Endothelial cell of umbilical vein (primary cell): ENCODE measurements around the gene FBL. TPM values are rescaled to one million over a fixed set of nuclear protein-coding genes. Genes with fewer than 3 reads are reported as not detected.

Experiments
- BruUV-seq: library from RNA; stranded (reverse); fragments of 400-500 nt; replicated peaks from 2 replicates; lab custom pipeline; 2021; lab: Mats Ljungman, UMichigan
- CTCF ChIA-PET: fragments of 300-600, 350-600 bp; sonication (Branson Sonifier 250); formaldehyde crosslinking; loops from one replicate; lab custom pipeline; 2021; ENCODE audit warnings: antibody characterized with exemption, inconsistent platforms; lab: Charles Lee
- POLR2A ChIA-PET: fragments of 300-600, 350-600 bp; sonication (Branson Sonifier 250); formaldehyde crosslinking; loops from one replicate; lab custom pipeline; 2021; ENCODE audit warnings: antibody characterized with exemption, inconsistent platforms; lab: Charles Lee
- DNase-seq: peaks from one replicate; pipeline ENCODE4 v3.0.0-alpha.2; 2011; ENCODE audit warnings: low read depth, low spot score
- FAIRE-seq: peaks from 2 replicates; lab custom pipeline; 2011; peaks lifted over from hg19 to GRCh38; lab: Jason Lieb, UNC
- H2AFZ ChIP-seq: 2 replicates; pipeline ENCODE4 v1.6.0; 2012; ENCODE audit warnings: low read depth, low read length, control low read depth, inconsistent platforms
- H3K27ac ChIP-seq: 2 replicates; pipeline ENCODE4 v1.5.1; 2011; ENCODE audit warnings: low read depth, mild to moderate bottlenecking, control low read depth, low read length, moderate library complexity; ENCODE audit not compliant: insufficient read depth
- H3K27me3 ChIP-seq, 2 experiments: 2 replicates each; pipeline versions ENCODE4 v1.6.0 to v1.6.1; 2011; ENCODE audit warnings: low read length in 2 of 2, mixed read lengths in 1 of 2; ENCODE audit not compliant: control insufficient read depth in 2 of 2, insufficient read depth in 2 of 2
- H3K36me3 ChIP-seq, 2 experiments: 2 replicates in 1 of 2; 3 replicates in 1 of 2; pipeline ENCODE4 v1.5.1; 2011; ENCODE audit warnings: low read length in 2 of 2, mild to moderate bottlenecking in 1 of 2, moderate library complexity in 1 of 2; ENCODE audit not compliant: control insufficient read depth in 2 of 2, insufficient read depth in 2 of 2; ENCODE audit errors: extremely low read depth in 1 of 2
- H3K4me1 ChIP-seq: 3 replicates; pipeline ENCODE4 v1.5.1; 2011; ENCODE audit warnings: mild to moderate bottlenecking, low read length; ENCODE audit not compliant: control insufficient read depth, insufficient read depth; ENCODE audit errors: extremely low read depth
- H3K4me2 ChIP-seq: 2 replicates; pipeline ENCODE4 v1.6.1; 2011; ENCODE audit warnings: low read length, control low read depth, mixed read lengths; ENCODE audit not compliant: insufficient read depth
- H3K4me3 ChIP-seq, 3 experiments: fragments of 200-600 bp in 1 of 3; sonication (generic), shearing (Covaris generic) in 1 of 3; replicated peaks in 1 of 3; 2 replicates each; pipeline ENCODE4 v1.5.1; 2011 to 2016; ENCODE audit warnings: control low read depth in 3 of 3, low read length in 3 of 3, mild to moderate bottlenecking in 2 of 3, inconsistent platforms in 1 of 3, low read depth in 1 of 3, moderate library complexity in 1 of 3; ENCODE audit not compliant: insufficient read depth in 1 of 3
- H3K79me2 ChIP-seq: 2 replicates; pipeline ENCODE4 v1.6.0; 2012; ENCODE audit warnings: low read length, inconsistent platforms; ENCODE audit not compliant: control insufficient read depth, insufficient read depth
- H3K9ac ChIP-seq: replicated peaks from 2 replicates; pipeline ENCODE3; 2011; ENCODE audit warnings: low read length, control low read depth; ENCODE audit not compliant: insufficient read depth; ENCODE audit errors: extremely low read depth
- H3K9me1 ChIP-seq: replicated peaks from 3 replicates; pipeline ENCODE4 v1.6.0; 2011; ENCODE audit warnings: mild to moderate bottlenecking, low read length; ENCODE audit not compliant: control insufficient read depth, insufficient read depth; ENCODE audit errors: extremely low read depth
- H3K9me3 ChIP-seq: replicated peaks from 2 replicates; pipeline ENCODE4 v1.5.1; 2012; ENCODE audit warnings: low read length, inconsistent platforms; ENCODE audit not compliant: control insufficient read depth, insufficient read depth
- H4K20me1 ChIP-seq: replicated peaks from 2 replicates; pipeline ENCODE3; 2011; ENCODE audit warnings: mild to moderate bottlenecking, low read length; ENCODE audit not compliant: control insufficient read depth, insufficient read depth; ENCODE audit errors: extremely low read depth
- CTCF ChIP-seq, 2 donors: IDR thresholded peaks; 1 replicate in 1 of 2; 2 replicates in 1 of 2; pipeline ENCODE4 v1.5.1; 2011; ENCODE audit warnings: low read length in 2 of 2, mild to moderate bottlenecking in 2 of 2, moderate library complexity in 2 of 2, control low read depth in 1 of 2, inconsistent platforms in 1 of 2, low read depth in 1 of 2; ENCODE audit not compliant: insufficient read depth in 1 of 2; ENCODE audit errors: extremely low read depth in 1 of 2
- EZH2 ChIP-seq: IDR thresholded peaks from 2 replicates; pipeline ENCODE4 v1.6.1; 2012; ENCODE audit warnings: borderline replicate concordance, low read depth, mild to moderate bottlenecking, moderate library complexity, low read length, inconsistent platforms; ENCODE audit not compliant: severe bottlenecking
- FOS ChIP-seq: IDR thresholded peaks from 2 replicates; pipeline ENCODE4 v1.6.1; 2011; ENCODE audit warnings: mild to moderate bottlenecking, low read length, moderate library complexity, borderline replicate concordance; ENCODE audit not compliant: insufficient read depth
- GATA2 ChIP-seq: IDR thresholded peaks from 2 replicates; pipeline ENCODE4 v1.7.0; 2011; ENCODE audit warnings: low read depth, mild to moderate bottlenecking, moderate library complexity, mixed read lengths, low read length; ENCODE audit not compliant: insufficient read length, insufficient read depth
- JUN ChIP-seq: IDR thresholded peaks from 2 replicates; pipeline ENCODE4 v1.6.1; 2011; ENCODE audit warnings: borderline replicate concordance, low read depth; ENCODE audit not compliant: insufficient read length, insufficient read depth
- MAX ChIP-seq: IDR thresholded peaks from 2 replicates; pipeline ENCODE4 v1.6.1; 2011; ENCODE audit not compliant: insufficient read depth, insufficient read length
- MYC ChIP-seq: IDR thresholded peaks from one replicate; pipeline ENCODE4 v1.6.1; 2011; ENCODE audit warnings: mild to moderate bottlenecking, low read depth, low read length
- POLR2A ChIP-seq: IDR thresholded peaks from 2 replicates; pipeline ENCODE4 v1.6.1; 2012; ENCODE audit warnings: low read depth, mild to moderate bottlenecking, control low read depth, low read length
- POLR2AphosphoS5 ChIP-seq: IDR thresholded peaks from 2 replicates; pipeline ENCODE4 v1.6.1; 2012; ENCODE audit warnings: low read depth, mild to moderate bottlenecking, control low read depth, low read length, moderate library complexity; ENCODE audit not compliant: insufficient read depth
- dilution Hi-C: fragments of 300-500 bp; cut with MboI; formaldehyde crosslinking; loops from one replicate; pipeline ENCODE4 v1.15.0; 2019; ENCODE audit warnings: low sequenced_read_pairs; ENCODE audit not compliant: extremely low pct_ligation_motif_present
- intact Hi-C: fragments of 100-400 bp; cut with micrococcal nuclease; formaldehyde crosslinking; loops from one replicate; pipeline ENCODE4 v1.10.0; 2022
- polyA plus RNA-seq, 4 experiments: library from polyadenylated mRNA; depleted of rRNA in 3 of 4; stranded (reverse) in 3 of 4; unstranded in 1 of 4; fragments of >200 nt; gene quantifications; 2 replicates each; pipeline versions ENCODE4 v1.2.1 to v1.2.3, GENCODE V29; 2011 to 2012; ENCODE audit warnings: missing spikeins in 1 of 4
- total RNA-seq: library from RNA; stranded (reverse); gene quantifications from 2 replicates; pipeline ENCODE4 v1.2.3, GENCODE V29; 2021

FBL gene
- total and polyA plus RNA-seq, 2 donors (not counting 3 experiments of a cell fraction or from before 2014, with no cell fraction given) = 271 to 473 TPM

- Histone ChIP-seq H4K20me1 (no peaks in the 10 kb centered on the region), H3K36me3 (peaks cover 0 to 3% of the 10 kb centered on the region in 2 experiments), H3K9ac (peak overlapping the region; percentile 77), H3K9me3 (no peaks in the 10 kb centered on the region), H3K27me3 (no peaks in the 10 kb centered on the region), H3K9me1 (no peaks in the 10 kb centered on the region), H3K4me2 (peak overlapping the region; percentile 71), H3K4me3 (peak overlapping the region; percentile 71 to 84 (median 76)), H3K79me2 (peaks cover 58% of the 10 kb centered on the region), H2AFZ (peak overlapping the region; percentile 11), H3K4me1 (peaks cover 24% of the 10 kb centered on the region), H3K27ac (peak overlapping the region; percentile 64)
- BruUV-seq = TSS peak; percentile 37
- TF ChIP-seq POLR2A (no peak), FOS (no peak), CTCF (IDR thresholded peaks at IDR 0.05; ENCODE audit: extremely low read depth in 1 of 2, insufficient read depth in 1 of 2, low read depth in 1 of 2, low read length in 2 of 2) (no peak), MAX (no peak), EZH2 (no peak), JUN (no peak), POLR2AphosphoS5 (no peak), MYC (no peak), GATA2 (no peak)
- CTCF ChIA-PET = interaction anchor here (0.7 to 5.8 kb wide), 12 partner anchors 9 to 125 kb away, joined by 3 to 92 read pairs (median 6); partner anchors contain the start of genes DYRK1B and PSMC4
- dilution Hi-C loops = no loop called here
- DNase-seq (no peak), FAIRE-seq (no peak)
- POLR2A ChIA-PET = interaction anchor here (1.5 kb wide), 1 partner anchor 125 kb away, joined by 5 read pairs; the partner anchor contains the start of gene PSMC4
- intact Hi-C loops = no loop called here
Measured at GRCh38 chr19:39845172-39845571, 1.0 kb downstream of the FBL start.
